ENCODE results near the gene EPS8L1.

DNA sequence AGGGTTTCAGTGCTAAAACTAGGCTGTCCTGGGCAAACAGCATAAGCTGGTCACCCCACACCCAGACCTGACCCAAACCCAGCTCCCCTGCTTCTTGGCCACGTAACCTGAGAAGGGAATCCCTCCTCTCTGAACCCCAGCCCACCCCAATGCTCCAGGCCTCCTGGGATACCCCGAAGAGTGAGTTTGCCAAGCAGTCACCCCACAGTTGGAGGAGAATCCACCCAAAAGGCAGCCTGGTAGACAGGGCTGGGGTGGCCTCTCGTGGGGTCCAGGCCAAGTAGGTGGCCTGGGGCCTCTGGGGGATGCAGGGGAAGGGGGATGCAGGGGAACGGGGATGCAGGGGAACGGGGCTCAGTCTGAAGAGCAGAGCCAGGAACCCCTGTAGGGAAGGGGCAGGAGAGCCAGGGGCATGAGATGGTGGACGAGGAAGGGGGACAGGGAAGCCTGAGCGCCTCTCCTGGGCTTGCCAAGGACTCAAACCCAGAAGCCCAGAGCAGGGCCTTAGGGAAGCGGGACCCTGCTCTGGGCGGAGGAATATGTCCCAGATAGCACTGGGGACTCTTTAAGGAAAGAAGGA, 39.0 kb downstream of the EPS8L1 start:
- no peak for TF ChIP-seq CTCF (IDR thresholded peaks at IDR 0.05)
- no peak for TF ChIP-seq POLR2A (IDR thresholded peaks at IDR 0.05)

Data from thyroid gland (tissue), 4 donors.